CD4-positive, alpha-beta memory T cell (primary cell): ENCODE measurements around the gene KCNB1. TPM values are rescaled to one million over a fixed set of nuclear protein-coding genes. Genes with fewer than 3 reads are reported as not detected.

Experiments used
- CTCF ChIA-PET: fragments of 350-600 bp; sonication (Branson Sonifier 250); formaldehyde crosslinking; loops from one replicate; lab custom pipeline; 2021; ENCODE audit warnings: inconsistent platforms; ENCODE audit not compliant: partially characterized antibody; lab: Charles Lee
- POLR2A ChIA-PET: fragments of 350-600 bp; sonication (Branson Sonifier 250); formaldehyde crosslinking; loops from one replicate; lab custom pipeline; 2021; ENCODE audit not compliant: partially characterized antibody; lab: Charles Lee
- DNase-seq, 5 donors: peaks; one replicate each; pipeline versions ENCODE4 v3.0.0 to v3.0.0-alpha.2; 2020 to 2022; ENCODE audit warnings: mixed read lengths in 1 of 5
- H3K27ac ChIP-seq: one replicate; pipeline ENCODE4 v1.7.0; 2013; ENCODE audit warnings: low read depth, low read length
- H3K27me3 ChIP-seq: 2 replicates; pipeline ENCODE4 v1.7.0; 2013; ENCODE audit warnings: mild to moderate bottlenecking, low read length, moderate library complexity; ENCODE audit not compliant: insufficient read depth
- H3K36me3 ChIP-seq: 2 replicates; pipeline ENCODE4 v1.7.0; 2013; ENCODE audit warnings: mild to moderate bottlenecking, low read length, moderate library complexity; ENCODE audit not compliant: insufficient read depth
- H3K4me1 ChIP-seq: 2 replicates; pipeline ENCODE4 v1.7.0; 2013; ENCODE audit warnings: mild to moderate bottlenecking, low read length, moderate library complexity; ENCODE audit not compliant: insufficient read depth
- H3K4me3 ChIP-seq, 2 donors: one replicate each; pipeline ENCODE4 v1.7.0; 2013; ENCODE audit warnings: low read length in 2 of 2, mild to moderate bottlenecking in 1 of 2
- H3K9me3 ChIP-seq, 2 donors: one replicate each; pipeline ENCODE4 v1.7.0; 2013; ENCODE audit warnings: low read length in 2 of 2, control low read depth in 1 of 2; ENCODE audit not compliant: control insufficient read depth in 1 of 2
- H3K27ac Mint-ChIP-seq, 7 donors: one replicate each; pipeline ENCODE4 v1.8.0; 2020 to 2021; ENCODE audit warnings: mixed read lengths in 7 of 7, mild to moderate bottlenecking in 6 of 7, inconsistent platforms in 3 of 7, moderate library complexity in 3 of 7
- H3K27me3 Mint-ChIP-seq, 2 donors: one replicate each; pipeline ENCODE4 v1.8.0; 2020 to 2021; ENCODE audit warnings: mixed read lengths in 2 of 2
- H3K36me3 Mint-ChIP-seq, 2 donors: one replicate each; pipeline ENCODE4 v1.8.0; 2020 to 2021; ENCODE audit warnings: mixed read lengths in 2 of 2, inconsistent platforms in 1 of 2, mild to moderate bottlenecking in 1 of 2
- H3K4me1 Mint-ChIP-seq, 4 donors: one replicate each; pipeline ENCODE4 v1.8.0; 2020 to 2021; ENCODE audit warnings: mixed read lengths in 4 of 4, mild to moderate bottlenecking in 1 of 4
- H3K4me3 Mint-ChIP-seq, 8 donors: one replicate each; pipeline ENCODE4 v1.8.0; 2020 to 2021; ENCODE audit warnings: mixed read lengths in 8 of 8, mild to moderate bottlenecking in 7 of 8, moderate library complexity in 6 of 8, inconsistent platforms in 3 of 8
- H3K9me3 Mint-ChIP-seq, 8 donors: one replicate each; pipeline ENCODE4 v1.8.0; 2020 to 2021; ENCODE audit warnings: mixed read lengths in 8 of 8, mild to moderate bottlenecking in 5 of 8, inconsistent platforms in 3 of 8, moderate library complexity in 1 of 8
- intact Hi-C: fragments of 100-400 bp; cut with micrococcal nuclease; formaldehyde crosslinking; loops from one replicate; pipeline ENCODE4 v1.15.1; 2023
- polyA plus RNA-seq, 2 donors: library from polyadenylated mRNA; unstranded; fragments of 300-500 nt; fragmentation: Illumina TruSeq; gene quantifications; one replicate each; pipeline ENCODE4 v1.2.3, GENCODE V29; 2021
- total RNA-seq, 2 experiments: library from RNA; stranded (reverse); gene quantifications; one replicate each; pipeline ENCODE4 v1.2.3, GENCODE V29; 2021

The KCNB1 gene
- total and polyA plus RNA-seq, 4 experiments from 2014 or later, result 0.09 TPM; not detected in 3

- POLR2A ChIA-PET, result no interaction called here
Observed at GRCh38 chr20:49471397-49471796, 11.1 kb downstream of the KCNB1 start.

DNA sequence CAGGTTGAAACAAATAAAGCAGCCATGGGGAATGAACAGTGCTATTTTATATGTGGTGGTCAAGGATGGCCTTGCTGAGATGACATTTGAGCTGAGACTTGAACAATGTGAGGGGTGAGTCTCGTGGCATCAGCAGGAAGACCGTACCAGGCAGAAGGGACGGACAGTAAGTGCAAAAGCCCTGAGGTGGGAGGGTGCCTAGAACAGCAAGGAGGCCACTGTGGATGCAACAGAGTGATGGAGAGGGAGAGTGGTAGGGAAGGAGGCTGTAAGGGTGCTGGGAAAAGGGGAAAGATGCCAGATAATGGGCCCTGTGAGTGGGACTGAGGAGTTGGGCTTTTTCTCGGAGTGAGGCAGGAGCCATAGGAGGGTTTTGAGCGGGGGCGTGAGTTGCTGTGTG is 11.5 kb downstream of the KCNB1 start:
- H3K9me3 ChIP-seq, result no peaks in the 10 kb centered on the region
- peaks cover 26 to 52% of the 10 kb centered on the region in 2 donors for H3K27me3 Mint-ChIP-seq
- no peak overlapping the region for H3K27ac ChIP-seq
- intact Hi-C loops, result no loop called here
- POLR2A ChIA-PET, result no interaction called here
- H3K9me3 Mint-ChIP-seq, result no peaks in the 10 kb centered on the region
- no peak overlapping the region for H3K27ac Mint-ChIP-seq
- no peaks in the 10 kb centered on the region for H3K36me3 Mint-ChIP-seq
- no peaks in the 10 kb centered on the region for H3K4me1 ChIP-seq
- H3K4me3 Mint-ChIP-seq, result no peak overlapping the region
- CTCF ChIA-PET, result no interaction called here
- peaks cover 4% of the 10 kb centered on the region for H3K27me3 ChIP-seq
- no peak for DNase-seq
- H3K4me1 Mint-ChIP-seq, result no peaks in the 10 kb centered on the region
- H3K36me3 ChIP-seq, result no peaks in the 10 kb centered on the region
- H3K4me3 ChIP-seq, result no peak overlapping the region

More at GRCh38 chr20:49471397-49471796, 11.1 kb downstream of the KCNB1 start:
- peaks cover 4% of the 10 kb centered on the region for H3K27me3 ChIP-seq
- CTCF ChIA-PET, result no interaction called here
- Mint-ChIP-seq H3K4me3 (no peak overlapping the region), H3K27ac (no peak overlapping the region), H3K27me3 (peaks cover 24 to 55% of the 10 kb centered on the region in 2 donors), H3K9me3 (no peaks in the 10 kb centered on the region), H3K4me1 (no peaks in the 10 kb centered on the region), H3K36me3 (no peaks in the 10 kb centered on the region)
- intact Hi-C loops, result no loop called here
- no peaks in the 10 kb centered on the region for H3K36me3 ChIP-seq
- DNase-seq, result no peak
- H3K4me3 ChIP-seq, result no peak overlapping the region
- H3K27ac ChIP-seq, result no peak overlapping the region
- H3K4me1 ChIP-seq, result no peaks in the 10 kb centered on the region
- H3K9me3 ChIP-seq, result no peaks in the 10 kb centered on the region

DNA sequence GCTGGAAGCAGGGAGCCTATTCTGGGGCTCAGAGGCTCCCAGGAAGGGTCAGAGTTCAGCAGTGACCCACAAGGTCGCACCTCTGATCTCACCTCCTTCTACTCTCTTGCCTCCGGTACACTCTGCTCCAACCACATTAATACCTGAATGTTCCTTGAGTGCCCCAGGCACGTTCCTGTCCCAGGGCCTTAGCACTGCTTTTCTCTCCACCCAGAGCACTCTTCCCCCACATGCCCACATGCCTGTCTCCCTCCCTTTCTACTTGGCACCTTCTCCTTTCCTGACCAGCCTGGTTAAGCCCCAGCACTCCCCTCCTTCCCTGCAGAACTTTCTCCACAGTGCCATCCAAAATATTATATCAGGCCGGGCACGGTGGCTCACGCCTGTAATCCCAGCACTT is 13.4 kb downstream of the KCNB1 start:
- Histone ChIP-seq H3K4me3 (no peak overlapping the region), H3K4me1 (no peaks in the 10 kb centered on the region), H3K9me3 (no peaks in the 10 kb centered on the region), H3K27ac (no peak overlapping the region), H3K36me3 (no peaks in the 10 kb centered on the region), H3K27me3 (no peaks in the 10 kb centered on the region)
- Mint-ChIP-seq H3K27me3 (peaks cover 18 to 43% of the 10 kb centered on the region in 2 donors), H3K4me3 (no peak overlapping the region), H3K4me1 (no peaks in the 10 kb centered on the region), H3K36me3 (no peaks in the 10 kb centered on the region), H3K9me3 (no peaks in the 10 kb centered on the region), H3K27ac (no peak overlapping the region)
- POLR2A ChIA-PET, result no interaction called here
- intact Hi-C loops, result no loop called here
- CTCF ChIA-PET, result no interaction called here
- no peak for DNase-seq

GRCh38 chr20:49468412-49468811 is 14.1 kb downstream of the KCNB1 start:
- Histone ChIP-seq H3K27ac (no peak overlapping the region), H3K4me3 (no peak overlapping the region), H3K4me1 (no peaks in the 10 kb centered on the region), H3K36me3 (no peaks in the 10 kb centered on the region), H3K27me3 (no peaks in the 10 kb centered on the region), H3K9me3 (no peaks in the 10 kb centered on the region)
- Mint-ChIP-seq H3K36me3 (no peaks in the 10 kb centered on the region), H3K27ac (no peak overlapping the region), H3K4me3 (no peak overlapping the region), H3K9me3 (no peaks in the 10 kb centered on the region), H3K27me3 (peaks cover 18 to 42% of the 10 kb centered on the region in 2 donors), H3K4me1 (no peaks in the 10 kb centered on the region)
- POLR2A ChIA-PET, result no interaction called here
- CTCF ChIA-PET, result no interaction called here
- DNase-seq, result no peak
- intact Hi-C loops, result no loop called here

DNA sequence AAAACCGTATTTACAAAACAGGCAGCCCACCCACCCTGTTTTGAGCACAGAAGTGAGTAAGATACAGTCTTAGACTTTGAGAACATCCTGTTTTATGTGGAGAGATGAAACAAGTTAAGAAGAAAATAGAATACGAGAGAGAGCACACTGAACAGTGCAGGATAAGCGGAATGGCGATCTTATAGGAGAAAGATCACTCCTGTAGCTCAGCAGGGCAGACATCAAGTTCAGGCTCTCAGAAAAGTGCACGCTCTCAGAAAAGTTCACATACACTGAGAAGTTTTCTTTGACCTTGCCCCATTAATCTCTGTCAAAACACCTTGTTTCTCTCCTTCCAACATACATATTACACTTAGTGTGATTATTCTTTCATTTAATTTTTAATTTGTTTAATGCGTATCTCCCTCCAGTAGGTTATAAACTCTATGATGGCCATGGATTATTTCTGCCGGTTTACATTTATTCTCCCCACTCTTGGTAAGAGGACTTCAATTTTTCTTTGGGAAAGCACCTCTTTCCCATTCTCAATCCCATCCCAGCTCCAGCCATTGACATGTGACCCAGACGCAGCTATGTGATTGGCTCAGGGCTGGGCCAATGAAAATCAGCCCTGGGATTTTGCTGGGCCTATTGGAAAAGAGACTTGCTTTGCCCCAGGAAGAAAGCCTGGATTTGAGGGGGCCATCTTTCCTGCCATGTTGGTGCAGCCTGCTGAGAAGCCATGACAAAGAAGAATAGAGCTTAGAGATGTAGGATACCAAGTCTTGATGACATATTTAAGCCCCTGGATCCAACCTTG is 16.2 kb downstream of the KCNB1 start:
- Mint-ChIP-seq H3K36me3 (no peaks in the 10 kb centered on the region), H3K4me3 (no peak overlapping the region), H3K4me1 (no peaks in the 10 kb centered on the region), H3K27ac (no peak overlapping the region), H3K9me3 (no peaks in the 10 kb centered on the region), H3K27me3 (peaks cover 17 to 41% of the 10 kb centered on the region in 2 donors)
- no peaks in the 10 kb centered on the region for H3K4me1 ChIP-seq
- CTCF ChIA-PET, result interaction anchor here (0.9 to 1.5 kb wide), 3 partner anchors 9 to 20 kb away, joined by 3 to 4 read pairs (median 3); no protein-coding TSS in a partner anchor
- DNase-seq, result no peak
- H3K4me3 ChIP-seq, result no peak overlapping the region
- no peak overlapping the region for H3K27ac ChIP-seq
- no peaks in the 10 kb centered on the region for H3K27me3 ChIP-seq
- no peaks in the 10 kb centered on the region for H3K36me3 ChIP-seq
- POLR2A ChIA-PET, result no interaction called here
- no peaks in the 10 kb centered on the region for H3K9me3 ChIP-seq
- intact Hi-C loops, result no loop called here

DNA sequence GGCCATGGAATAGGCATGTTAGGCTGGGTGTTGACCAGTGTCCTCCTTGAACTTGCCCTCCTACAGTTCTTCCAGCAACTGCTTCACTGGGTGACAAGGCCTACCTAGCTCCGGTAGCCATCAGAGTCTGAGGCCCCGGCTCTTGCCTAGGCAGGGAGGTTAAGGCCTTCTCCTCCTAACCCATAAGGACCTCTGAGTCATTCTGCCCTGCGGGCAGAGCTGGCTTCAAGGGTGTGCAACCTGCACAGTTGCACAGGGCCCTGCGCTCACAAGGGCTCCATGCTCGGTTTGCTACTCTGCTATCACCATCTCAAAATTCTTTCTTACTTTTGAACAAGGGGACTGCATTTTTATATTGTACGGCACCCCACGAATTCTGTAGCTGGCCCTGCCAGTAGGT is 17.9 kb downstream of the KCNB1 start:
- Histone ChIP-seq H3K4me3 (no peak overlapping the region), H3K36me3 (no peaks in the 10 kb centered on the region), H3K4me1 (no peaks in the 10 kb centered on the region), H3K9me3 (no peaks in the 10 kb centered on the region), H3K27ac (no peak overlapping the region), H3K27me3 (no peaks in the 10 kb centered on the region)
- ChIA-PET POLR2A (no interaction called here), CTCF (no interaction called here)
- Mint-ChIP-seq H3K27ac (no peak overlapping the region), H3K4me3 (no peak overlapping the region), H3K36me3 (no peaks in the 10 kb centered on the region), H3K4me1 (no peaks in the 10 kb centered on the region), H3K9me3 (no peaks in the 10 kb centered on the region), H3K27me3 (peaks cover 10 to 26% of the 10 kb centered on the region in 2 donors)
- no peak for DNase-seq
- intact Hi-C loops, result no loop called here

GRCh38 chr20:49462626-49463025 is 19.8 kb downstream of the KCNB1 start:
- CTCF ChIA-PET, result no interaction called here

More at GRCh38 chr20:49462626-49463025, 19.8 kb downstream of the KCNB1 start:
- Histone ChIP-seq H3K4me1 (no peaks in the 10 kb centered on the region), H3K27ac (no peak overlapping the region), H3K36me3 (no peaks in the 10 kb centered on the region), H3K27me3 (no peaks in the 10 kb centered on the region), H3K4me3 (no peak overlapping the region), H3K9me3 (no peaks in the 10 kb centered on the region)
- DNase-seq, result no peak
- no peak overlapping the region for H3K4me3 Mint-ChIP-seq
- intact Hi-C loops, result no loop called here
- H3K36me3 Mint-ChIP-seq, result no peaks in the 10 kb centered on the region
- H3K4me1 Mint-ChIP-seq, result no peaks in the 10 kb centered on the region
- H3K27me3 Mint-ChIP-seq, result peaks cover 18 to 25% of the 10 kb centered on the region in 2 donors
- no peak overlapping the region for H3K27ac Mint-ChIP-seq
- H3K9me3 Mint-ChIP-seq, result no peaks in the 10 kb centered on the region
- POLR2A ChIA-PET, result no interaction called here
